HL-60/S4 treated with phorbol 12-myristate 13-acetate at 8.2 ng/mL for 4 days and 3 days (cell line): ENCODE measurements around the gene NXF1.
"Not testable (repeated sequence)": the region's sequence is repeated elsewhere in the genome, so short reads cannot be mapped to it uniquely, and the experiment has no call there.

Experiments
- in situ Hi-C: fragments of 300-500 bp; cut with MboI; formaldehyde crosslinking; loops from 2 replicates; pipeline ENCODE4 v1.15.0; 2022; ENCODE audit warnings: low sequenced_read_pairs

NXF1 gene

DNA sequence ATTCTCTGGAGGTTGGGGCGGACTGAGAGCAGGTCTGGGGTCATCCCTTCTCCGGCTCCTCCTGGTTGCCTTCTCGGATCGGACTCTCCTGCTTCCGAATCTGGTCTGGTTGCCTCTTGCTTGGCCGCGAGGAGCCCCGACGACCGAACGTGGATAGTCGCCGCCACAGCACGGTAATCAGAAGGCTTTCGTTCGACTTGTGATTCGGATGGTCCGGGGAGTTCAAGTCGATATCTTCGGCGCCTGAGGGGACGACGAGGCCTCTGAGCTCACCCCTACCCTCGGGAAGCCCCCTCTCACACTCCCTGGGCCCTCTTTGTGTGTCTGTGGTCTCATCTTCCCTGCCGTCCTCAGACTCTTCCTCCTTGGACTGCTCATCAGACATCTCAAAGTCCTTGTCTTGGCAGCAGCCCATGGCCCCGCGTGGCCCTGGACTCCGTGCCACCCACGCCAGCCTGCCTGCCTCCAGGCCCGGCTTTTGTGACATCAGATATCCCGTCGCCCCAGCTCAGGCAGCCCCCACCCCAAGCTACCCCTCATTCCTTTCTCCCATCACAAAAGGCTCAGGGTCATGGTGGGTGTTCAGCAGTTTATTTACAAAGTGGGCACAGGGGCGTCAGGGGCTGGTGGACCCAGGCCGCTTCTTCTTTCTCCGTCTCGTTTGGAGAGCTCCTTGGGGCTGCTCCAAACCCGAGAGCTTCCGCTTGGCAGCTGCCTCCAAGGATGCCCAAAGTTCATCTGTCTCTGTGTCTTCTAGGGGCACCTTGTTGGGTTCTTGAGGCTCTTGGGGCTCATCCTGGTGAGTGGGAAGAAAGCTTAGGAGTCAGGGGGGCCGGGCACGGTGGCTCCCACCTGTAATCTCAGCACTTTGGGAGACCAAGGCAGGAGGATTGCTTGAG, 27.3 kb upstream of the NXF1 start, which contains the start of gene TEX54:
TEX54 (minus strand) TSS at position 506 of the 899 bp plus-strand sequence.
- in situ Hi-C loops: no loop called here

DNA sequence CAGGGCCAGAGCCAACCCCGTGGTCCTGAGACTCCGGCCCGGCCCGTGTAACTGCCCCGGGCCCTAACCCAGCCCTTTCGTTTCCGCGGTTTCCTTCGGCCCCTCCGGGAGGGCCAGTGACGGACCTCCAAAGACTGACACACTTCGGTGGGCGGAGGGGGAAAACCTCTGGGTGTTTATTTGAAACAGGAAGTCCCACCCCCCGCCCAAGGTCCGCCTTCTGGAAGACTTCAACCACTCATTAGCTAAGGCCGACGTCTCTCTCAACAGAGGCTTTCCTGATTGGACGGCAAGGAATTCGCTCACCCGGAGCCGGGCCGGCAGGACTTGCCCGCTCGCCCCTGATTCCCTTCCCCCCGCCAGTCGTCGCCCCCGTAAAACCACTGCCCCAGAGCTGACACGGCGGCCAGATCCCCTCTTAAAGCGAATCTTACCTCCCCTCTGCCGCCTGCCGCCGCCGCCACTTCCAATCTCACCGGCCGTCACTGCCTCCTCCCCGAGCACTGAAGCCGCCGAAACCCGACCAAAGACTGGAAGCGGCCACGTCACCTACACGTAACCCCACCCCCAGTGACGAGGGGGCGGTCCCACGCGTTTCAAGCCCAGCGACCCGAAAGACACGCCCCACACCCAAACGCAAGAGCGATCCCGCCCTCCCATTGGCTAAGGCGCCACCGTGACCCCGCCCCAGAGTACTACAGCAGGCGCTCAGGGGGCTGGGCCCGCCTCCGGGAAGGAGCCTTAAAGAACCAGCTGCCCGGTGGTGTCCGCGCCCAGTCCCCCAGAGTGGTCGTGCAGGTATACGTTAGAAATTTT, 26.5 kb upstream of the NXF1 start, which contains the start of gene STX5:
STX5 (minus strand) TSS at position 532 of the 816 bp plus-strand sequence. CDS start 808 bp downstream, outside the sequence.
- in situ Hi-C loops: no loop called here

DNA sequence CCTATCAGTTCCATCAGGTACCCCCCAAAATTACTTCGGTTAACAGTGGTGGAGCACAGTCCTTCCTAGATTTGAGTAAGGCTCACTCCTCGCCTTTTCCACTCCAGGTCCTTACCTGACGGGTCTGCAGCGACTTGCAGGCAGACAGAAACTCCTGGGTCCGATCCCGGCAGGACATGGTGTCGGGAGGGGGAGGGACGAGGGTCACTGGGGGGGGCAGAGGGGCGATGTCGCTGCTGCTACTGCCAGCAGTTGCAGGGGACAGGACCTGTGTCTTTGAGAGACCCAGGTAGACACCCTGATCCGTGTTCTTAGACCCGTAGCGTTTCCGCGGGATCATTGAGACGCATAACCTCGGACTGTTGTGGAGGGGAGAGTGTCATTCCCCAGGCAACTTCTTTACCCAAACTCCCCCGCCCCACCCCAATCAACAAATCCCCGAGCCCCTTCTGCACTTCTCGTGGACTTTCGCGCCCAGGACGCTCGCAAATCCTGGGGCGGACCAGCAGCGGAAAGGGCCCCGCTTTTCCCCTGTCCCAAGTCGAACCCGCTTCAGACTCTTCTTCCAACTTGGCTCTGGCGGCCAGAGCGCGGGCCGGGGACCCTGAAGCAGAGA, 25.8 kb upstream of the NXF1 start:
- in situ Hi-C loops: no loop called here

DNA sequence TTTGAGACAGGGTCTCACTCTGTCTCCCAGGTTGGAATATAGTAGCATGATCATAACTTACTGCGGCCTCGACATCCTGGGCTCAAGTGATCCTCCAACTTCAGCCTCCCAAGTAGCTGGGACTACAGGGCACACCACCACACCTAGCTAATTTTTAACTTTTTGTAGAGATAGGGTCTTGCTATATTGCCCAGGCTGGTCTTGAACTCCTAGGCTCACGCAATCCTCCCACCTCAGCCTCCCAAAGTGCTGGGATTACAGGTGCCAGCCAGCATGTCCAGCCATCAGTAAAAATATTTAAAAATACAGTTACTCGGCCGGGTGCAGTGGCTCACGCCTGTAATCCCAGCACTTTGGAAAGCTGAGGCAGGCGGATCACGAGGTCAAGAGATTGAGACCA, 22.9 kb upstream of the NXF1 start:
- in situ Hi-C loops: not testable (repeated sequence)

DNA sequence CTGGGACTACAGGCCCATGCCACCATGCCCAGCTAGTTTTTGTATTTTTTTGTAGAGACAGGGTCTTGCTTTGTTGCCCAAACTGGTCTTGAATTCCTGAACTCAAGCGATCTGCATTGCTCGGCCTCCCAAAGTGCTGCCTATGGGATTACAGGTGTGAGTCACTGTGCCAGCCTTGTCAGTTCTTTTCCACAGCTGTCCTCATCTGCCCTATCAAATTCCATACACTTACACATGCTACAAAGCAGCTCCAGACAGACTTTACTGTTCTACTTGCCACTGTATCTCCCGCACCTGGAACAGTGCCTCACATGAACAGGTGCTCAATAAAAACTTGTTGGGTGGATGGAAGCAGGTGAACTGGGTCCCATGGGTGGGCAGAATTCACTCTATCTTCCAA, 18.4 kb upstream of the NXF1 start:
- in situ Hi-C loops: no loop called here

DNA sequence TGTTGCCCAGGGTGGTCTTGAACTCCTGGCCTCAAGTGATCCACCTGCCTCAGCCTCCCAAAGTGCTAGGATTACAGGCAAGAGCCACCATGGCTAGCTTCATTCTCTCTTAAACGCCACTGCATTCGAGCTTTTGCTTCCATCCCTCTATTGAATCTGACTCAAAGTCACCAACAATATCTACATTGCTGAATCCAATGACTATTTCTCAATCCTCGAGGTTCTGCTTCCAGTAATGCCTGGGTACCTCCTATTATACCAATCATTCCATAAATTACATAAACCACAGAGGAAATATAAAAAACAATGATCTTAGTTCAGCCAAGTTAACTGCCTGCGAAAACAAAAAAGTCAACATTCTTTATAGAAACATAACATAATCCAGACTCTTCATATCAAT, 11.9 kb upstream of the NXF1 start:
- in situ Hi-C loops: no loop called here

DNA sequence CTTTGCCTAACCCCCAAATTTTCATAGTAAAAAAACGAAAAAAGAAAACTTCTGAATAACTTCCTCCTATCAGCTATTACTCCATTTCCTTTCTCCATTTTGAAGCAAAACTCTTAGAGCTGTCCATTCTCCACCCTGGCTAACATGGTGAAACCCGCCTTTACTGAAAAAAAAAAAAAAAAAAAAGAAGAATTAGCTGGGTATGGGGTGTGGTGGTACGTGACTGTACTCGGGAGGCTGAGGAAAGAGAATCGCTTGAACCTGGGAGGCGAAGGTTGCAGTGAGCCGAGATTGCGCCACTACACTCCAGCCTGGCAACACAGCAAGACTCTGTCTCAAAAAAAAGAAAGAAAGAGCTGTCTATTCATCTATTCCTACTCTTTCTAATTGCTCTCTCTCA, 11.3 kb upstream of the NXF1 start:
- in situ Hi-C loops: no loop called here

DNA sequence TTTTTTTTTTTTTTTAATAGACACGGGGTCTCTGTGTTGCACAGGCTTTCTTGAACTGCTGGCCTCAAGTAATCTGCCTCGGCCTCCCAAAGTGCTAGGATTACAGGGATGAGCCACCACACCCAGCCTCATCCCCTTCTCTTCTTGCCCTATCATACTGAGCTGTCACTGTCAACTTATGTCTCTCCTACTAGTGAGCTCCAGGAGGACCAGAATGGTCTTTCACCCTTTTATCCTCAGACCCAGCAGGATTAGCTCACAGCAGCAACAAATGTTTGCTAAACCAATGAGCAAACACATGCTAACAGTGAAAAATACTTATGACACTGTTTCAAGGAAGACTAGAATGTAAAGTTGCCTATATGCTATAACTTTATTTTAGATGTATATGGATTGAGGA, 6.4 kb upstream of the NXF1 start:
- in situ Hi-C loops: no loop called here

DNA sequence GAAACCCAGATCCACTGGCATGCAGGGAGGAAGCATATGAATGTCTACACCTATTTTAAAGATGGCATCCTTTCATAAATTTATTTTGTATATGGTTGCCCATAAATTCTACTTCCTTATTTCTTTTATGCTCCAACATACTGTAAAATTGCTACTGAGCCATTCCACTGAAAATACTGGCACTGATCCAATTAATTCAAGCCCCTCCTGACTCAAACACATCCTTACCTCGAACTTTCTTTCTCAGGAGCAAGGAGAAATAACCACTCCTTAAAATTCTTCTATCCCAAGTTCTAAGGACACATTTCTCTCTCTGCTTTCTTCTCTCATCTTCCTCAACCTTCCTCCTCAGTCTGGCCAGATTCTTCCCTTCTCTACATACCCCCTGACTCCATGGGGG, 5.5 kb upstream of the NXF1 start:
- in situ Hi-C loops: no loop called here

DNA sequence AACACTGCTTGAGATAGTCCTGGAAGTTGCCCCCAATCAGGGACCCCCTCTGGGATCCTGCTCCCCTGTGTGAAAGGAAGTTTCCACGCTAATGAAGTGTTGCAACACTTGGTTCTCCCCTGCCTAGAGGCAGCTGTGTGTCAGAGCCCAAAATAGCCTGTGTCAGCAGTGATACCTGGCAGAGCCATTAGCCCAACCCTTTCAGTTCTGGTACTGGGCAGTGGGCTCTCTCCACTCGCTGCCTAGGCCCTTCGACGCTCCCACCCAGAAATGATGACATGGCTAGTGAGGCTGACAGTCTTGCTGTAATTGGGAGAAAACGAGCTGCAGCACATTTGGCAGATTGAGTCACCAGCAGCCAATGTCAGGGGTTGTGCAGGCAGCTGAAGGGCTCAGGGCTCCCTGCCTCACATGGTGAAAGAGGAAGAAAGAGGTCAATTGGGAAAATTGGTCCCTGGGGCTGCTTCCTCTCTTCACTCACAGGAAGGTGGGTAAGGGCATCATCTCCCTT, 1.4 kb upstream of the NXF1 start:
- in situ Hi-C loops: no loop called here

DNA sequence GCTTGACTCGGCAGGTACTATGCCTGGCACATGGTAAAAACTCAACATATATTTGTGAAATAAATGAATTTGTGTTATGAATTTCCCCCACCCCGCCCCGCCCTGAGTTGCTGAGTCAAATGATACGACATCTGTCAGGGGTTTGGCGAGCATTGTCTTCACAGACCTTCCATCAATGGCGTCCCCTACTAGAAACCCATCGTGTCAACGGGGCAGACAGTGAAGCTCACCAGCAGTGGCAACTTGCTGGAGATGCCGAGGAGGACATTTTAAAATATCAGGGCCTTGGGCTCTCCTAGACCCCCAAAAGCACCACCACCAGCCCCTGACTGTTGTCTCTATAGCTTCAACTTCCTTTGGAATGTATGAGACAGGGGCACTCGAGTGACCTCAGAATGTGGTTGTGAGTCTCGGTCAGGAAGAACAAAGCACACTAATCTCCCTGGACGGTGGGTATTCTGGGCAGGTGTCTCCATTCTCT, 761 bp upstream of the NXF1 start:
- in situ Hi-C loops: no loop called here

DNA sequence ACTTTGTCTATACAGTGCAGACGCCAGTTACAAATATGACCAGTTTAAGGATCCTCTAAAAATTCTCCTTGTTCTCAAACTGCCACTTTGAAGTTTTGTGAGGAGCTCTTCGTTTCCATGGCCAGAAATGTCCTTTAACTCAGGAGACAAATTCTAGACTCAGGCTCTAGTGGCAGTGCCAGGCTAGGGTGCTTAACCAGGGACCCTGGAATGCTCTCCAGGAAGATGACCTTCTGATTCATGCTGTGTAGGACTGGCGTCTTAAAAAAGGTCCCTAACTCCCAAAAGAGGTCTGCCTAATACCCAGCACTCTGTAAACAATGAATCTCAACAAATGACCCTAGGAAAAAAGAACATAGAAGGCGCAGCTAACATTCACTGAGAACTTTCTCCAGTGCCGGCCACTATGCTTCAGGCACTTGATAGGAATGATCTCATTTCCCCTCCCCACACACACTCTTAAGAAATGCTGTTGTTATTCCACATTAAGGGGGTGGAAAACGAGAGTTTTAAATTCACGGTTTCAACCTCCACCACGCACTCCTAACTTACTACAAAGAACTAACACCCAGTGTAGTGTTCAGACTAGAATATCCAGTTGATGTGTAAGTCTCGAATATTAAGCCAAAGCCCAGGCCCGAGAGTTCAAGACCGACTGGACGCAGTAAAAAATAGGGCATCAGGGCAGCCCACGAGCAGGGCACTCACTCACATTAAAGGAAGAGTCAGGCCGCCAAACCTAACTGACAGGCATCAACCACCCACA, 747 bp downstream of the NXF1 start:
- in situ Hi-C loops: no loop called here

DNA sequence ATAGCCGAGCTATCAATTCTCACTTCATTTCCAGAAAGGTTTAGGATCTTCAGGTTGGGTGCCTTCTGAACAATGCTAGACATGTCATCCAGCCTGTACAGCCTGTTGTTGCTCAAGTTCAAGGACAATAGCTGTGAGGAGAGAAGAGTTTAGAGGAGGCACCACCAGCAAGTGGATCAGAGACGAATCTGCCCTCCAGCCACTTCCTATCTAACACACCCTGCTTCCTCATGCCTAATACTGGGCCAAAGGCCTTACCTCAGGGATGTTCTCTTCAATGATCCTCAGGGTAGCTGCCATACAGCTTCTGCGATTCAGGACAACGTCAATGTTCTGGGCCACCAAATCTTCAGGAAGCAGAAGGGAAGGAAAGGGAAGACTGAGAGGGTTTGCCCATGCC, 4.2 kb downstream of the NXF1 start:
- in situ Hi-C loops: no loop called here

DNA sequence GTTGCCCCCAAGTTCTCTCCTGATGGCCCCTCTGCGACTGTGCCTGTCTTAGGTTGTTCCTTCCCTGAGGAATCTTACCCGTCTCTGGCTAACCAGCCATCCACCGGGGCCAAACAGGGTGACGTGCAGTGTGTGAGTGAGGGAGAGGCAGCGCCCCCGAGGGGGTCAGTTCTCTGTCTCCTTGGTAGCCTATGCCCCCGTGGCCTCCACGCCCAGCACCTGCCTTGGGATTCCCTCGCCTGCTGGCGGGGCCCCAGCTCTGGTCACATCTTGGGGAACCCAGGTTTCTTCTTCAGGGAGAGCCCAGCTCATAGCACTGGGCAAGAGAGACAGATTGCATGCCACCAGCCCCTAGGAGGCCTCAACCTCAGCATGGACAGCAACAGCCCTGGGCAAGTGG, 5.8 kb downstream of the NXF1 start:
- in situ Hi-C loops: no loop called here

DNA sequence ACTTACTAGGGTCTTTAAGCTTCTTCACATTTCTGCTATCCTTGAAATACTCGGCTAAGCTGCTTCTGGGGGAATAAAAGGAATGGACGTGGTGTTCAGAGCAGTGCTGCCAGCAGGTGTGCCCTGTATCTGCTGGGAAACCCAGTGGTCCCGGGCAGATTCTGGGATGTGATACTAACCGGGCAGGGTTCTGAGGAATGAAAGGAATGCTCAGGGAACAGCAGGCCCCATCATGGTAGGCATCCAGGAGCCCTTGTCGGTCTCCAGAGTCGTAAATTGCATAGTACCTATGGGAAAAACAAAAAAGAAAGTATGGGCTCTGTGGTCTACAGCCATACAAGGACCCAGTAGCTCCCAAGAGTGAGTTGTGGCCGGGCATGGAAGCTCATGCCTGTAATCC, 9.0 kb downstream of the NXF1 start:
- in situ Hi-C loops: no loop called here

DNA sequence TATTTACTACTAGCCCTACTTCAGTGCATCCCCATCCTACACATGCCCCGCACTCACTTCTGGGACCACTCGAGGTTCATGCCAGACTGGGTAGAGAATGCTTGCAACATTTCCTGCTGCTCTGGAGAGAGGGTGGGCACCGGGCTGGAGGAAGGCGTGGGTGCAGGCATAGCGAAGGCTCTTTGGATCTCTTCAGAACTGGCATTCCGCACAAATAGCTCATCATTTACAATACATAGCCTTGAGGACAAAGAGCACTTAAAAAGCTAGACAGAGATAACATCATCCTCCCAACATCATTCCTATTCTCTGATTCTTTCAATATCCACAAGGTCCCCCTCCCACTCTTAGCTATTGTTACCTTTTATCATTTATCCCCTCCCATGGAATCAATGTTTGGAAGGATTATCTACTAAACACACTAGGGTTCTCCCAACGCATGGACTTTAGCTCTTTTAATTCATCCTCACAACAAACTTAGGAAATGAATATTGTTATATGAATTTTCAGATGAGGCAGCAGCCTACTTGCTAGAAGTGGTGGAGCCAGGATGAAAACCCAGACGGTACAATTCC, 11.0 kb downstream of the NXF1 start:
- in situ Hi-C loops: no loop called here

DNA sequence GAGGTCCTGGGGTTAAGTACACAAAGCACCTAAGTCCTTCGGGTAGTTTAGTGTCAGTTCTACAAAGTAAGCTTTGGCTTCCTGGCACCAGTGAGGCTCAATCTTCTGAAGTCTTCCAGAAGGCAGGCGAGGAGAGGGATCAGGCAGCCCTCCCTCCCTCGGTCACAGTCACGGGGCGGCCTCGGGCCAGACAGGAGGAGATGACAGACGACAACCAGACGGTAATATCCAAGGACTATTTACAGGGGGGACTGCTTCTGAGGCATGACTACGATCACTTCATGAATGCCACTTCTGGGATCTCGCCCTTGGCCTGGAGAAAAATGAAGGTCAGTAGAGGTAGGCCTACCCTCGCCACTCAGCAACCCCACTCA, 13.1 kb downstream of the NXF1 start:
- in situ Hi-C loops: no loop called here

DNA sequence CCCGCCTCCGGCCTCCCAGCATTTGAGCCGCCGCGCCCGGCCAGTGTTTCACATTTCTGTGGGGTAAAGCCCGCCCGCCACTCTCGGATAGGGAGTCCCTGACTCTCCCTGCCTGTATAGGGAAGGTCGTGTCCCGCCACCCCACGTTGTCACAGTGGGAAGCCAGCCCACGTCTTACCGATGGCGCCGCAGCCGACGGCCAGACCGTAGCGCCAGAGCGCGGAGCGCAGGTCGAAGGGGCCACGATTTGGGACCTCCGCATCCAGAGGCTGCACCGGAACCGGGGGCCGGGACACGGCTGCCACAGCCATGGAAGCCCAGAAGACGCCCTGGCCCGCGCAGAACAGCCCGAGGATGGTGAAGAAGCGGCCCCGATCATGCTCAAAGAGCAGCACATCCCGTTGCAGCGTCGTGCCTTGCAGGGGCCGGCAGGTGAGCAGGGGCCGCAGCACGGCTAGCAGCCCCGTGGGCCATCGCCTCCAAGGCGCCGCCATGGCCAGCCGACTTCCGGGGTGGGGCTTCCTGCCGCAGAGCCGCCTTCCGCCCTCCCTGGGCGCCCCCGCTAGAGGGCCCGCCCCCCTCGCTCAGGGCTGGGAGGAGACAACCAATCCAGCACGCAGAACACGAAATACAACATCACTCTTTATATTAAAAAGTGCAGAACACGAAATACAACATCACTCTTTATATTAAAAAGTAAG, 13.6 kb downstream of the NXF1 start, which contains the start of gene TMEM223:
TMEM223 (minus strand) TSS at position 506 of the 701 bp plus-strand sequence; CDS start at position 494, 12 bp downstream.
- in situ Hi-C loops: no loop called here

DNA sequence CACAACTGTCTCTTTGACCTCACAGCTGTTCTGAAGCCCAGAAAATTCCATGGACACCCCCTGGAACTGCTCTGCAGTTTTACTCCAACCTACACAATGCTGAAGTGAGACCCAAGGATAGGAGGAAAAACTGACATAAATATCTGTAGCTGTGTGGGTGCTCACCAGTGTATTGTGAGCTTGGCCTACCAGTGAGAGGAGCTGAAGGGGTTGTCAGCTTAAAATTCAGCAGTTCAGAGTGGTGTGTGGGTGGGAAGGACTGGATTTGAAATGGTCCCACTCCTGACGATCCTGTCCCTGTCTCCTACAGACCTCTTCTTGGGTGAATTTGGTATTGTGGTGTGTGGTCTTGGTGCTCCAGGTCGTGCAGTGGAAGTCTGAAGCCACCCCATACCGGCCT, 15.7 kb downstream of the NXF1 start:
- in situ Hi-C loops: no loop called here
